Peyer's patch (tissue), 4 donors: ENCODE data around the gene ZIC4. TPM values are rescaled to one million over a fixed set of nuclear protein-coding genes. Genes with fewer than 3 reads are reported as not detected.

Experiments
- DNase-seq, 3 donors: peaks; one replicate each; pipeline ENCODE4 v3.0.0-alpha.2; 2017 to 2019
- H3K27ac ChIP-seq, 4 donors: fragments of 200-600 bp; sonication (generic); one replicate each; pipeline ENCODE4 v1.5.1; 2016 to 2019
- H3K27me3 ChIP-seq, 2 donors: fragments of 200-600 bp; sonication (generic); one replicate each; pipeline ENCODE4 v1.5.1; 2019
- H3K36me3 ChIP-seq, 3 donors: fragments of 200-600 bp; sonication (generic); one replicate each; pipeline ENCODE4 v1.5.1; 2016 to 2019
- H3K4me1 ChIP-seq, 4 donors: fragments of 200-600 bp; sonication (generic); one replicate each; pipeline ENCODE4 v1.5.1; 2016 to 2019
- H3K4me3 ChIP-seq, 4 donors: fragments of 200-600 bp; sonication (generic); 1 replicate in 3 of 4; 2 replicates in 1 of 4; pipeline ENCODE4 v1.5.1; 2016 to 2019; ENCODE audit warnings: mild to moderate bottlenecking in 1 of 4
- H3K9me3 ChIP-seq, 4 donors: fragments of 200-600 bp; sonication (generic); one replicate each; pipeline ENCODE4 v1.5.1; 2016 to 2019; ENCODE audit warnings: mild to moderate bottlenecking in 1 of 4
- POLR2A ChIP-seq, 2 donors: fragments of 450-650 bp; IDR thresholded peaks; one replicate each; pipeline ENCODE4 v1.5.1; 2017; ENCODE audit warnings: antibody characterized with exemption in 2 of 2, mild to moderate bottlenecking in 2 of 2, moderate library complexity in 2 of 2
- total RNA-seq, 4 donors: library from RNA; depleted of rRNA; stranded (reverse); fragments of >200 nt; gene quantifications; one replicate each; pipeline ENCODE4 v1.1.0, GENCODE V29; 2016
- TF ChIP-seq, protein P1 (sequence below), 6 experiments: fragments of 450-650 bp in 4 of 6; fragments of 200-600 bp in 2 of 6; sonication (generic) in 1 of 6; IDR thresholded peaks; one replicate each; pipeline ENCODE4 v1.5.1; 2017 to 2019; ENCODE audit warnings: antibody characterized with exemption in 6 of 6, mild to moderate bottlenecking in 3 of 6, moderate library complexity in 1 of 6

Gene ZIC4
- total RNA-seq, 4 donors from 2014 or later = not detected

DNA sequence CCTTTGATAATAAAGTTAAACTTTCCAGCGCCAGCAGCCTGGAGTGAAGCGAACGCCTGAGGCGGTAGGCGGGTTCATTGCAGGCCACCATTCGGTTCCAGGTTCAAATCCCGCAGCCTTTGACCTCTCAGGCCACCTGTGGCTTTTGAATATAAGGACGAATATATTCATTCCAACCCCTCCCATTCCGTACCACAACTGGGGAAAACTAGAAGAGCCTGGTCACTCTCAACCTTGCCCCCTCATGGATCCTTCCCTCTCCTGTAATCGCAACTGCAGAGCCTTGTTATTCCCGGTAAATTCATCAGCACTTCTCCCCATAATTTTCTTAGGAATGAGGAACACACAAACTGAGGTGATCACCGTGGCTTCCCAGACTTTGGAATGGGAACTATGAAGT is 35.2 kb downstream of the ZIC4 start:
- Histone ChIP-seq H3K9me3 (no peaks in the 10 kb centered on the region), H3K27me3 (peaks cover 0 to 37% of the 10 kb centered on the region in 2 donors), H3K4me1 (no peaks in the 10 kb centered on the region), H3K27ac (no peak overlapping the region), H3K4me3 (no peak overlapping the region), H3K36me3 (no peaks in the 10 kb centered on the region)
- DNase-seq = no peak
- TF ChIP-seq, protein P1, sequence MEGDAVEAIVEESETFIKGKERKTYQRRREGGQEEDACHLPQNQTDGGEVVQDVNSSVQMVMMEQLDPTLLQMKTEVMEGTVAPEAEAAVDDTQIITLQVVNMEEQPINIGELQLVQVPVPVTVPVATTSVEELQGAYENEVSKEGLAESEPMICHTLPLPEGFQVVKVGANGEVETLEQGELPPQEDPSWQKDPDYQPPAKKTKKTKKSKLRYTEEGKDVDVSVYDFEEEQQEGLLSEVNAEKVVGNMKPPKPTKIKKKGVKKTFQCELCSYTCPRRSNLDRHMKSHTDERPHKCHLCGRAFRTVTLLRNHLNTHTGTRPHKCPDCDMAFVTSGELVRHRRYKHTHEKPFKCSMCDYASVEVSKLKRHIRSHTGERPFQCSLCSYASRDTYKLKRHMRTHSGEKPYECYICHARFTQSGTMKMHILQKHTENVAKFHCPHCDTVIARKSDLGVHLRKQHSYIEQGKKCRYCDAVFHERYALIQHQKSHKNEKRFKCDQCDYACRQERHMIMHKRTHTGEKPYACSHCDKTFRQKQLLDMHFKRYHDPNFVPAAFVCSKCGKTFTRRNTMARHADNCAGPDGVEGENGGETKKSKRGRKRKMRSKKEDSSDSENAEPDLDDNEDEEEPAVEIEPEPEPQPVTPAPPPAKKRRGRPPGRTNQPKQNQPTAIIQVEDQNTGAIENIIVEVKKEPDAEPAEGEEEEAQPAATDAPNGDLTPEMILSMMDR (IDR thresholded peaks at IDR 0.05) = no peak
- no peak for TF ChIP-seq POLR2A (IDR thresholded peaks at IDR 0.05)

DNA sequence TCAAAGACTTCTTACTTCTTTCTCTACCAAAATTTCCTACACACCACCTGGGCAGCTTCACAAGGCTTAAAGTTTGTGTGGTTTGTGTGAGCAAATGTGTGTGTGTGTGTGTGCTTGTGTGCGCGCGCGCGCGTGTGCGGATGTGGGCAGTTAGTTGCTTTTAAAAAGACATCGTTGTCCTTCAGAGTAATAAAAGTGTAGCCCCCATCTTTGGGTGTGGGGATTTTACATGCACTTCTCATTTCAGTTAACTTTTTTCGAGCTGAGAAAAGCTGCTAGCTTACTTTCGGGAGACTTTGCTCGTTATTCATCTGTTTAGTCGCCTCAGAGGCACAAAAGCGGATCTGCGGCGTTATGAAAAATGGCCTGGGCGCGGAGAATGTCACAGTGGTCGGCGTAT is 36.0 kb downstream of the ZIC4 start:
- Histone ChIP-seq H3K4me1 (no peaks in the 10 kb centered on the region), H3K27ac (no peak overlapping the region), H3K27me3 (peaks cover 0 to 37% of the 10 kb centered on the region in 2 donors), H3K36me3 (no peaks in the 10 kb centered on the region), H3K9me3 (no peaks in the 10 kb centered on the region), H3K4me3 (no peak overlapping the region)
- TF ChIP-seq, protein P1 (IDR thresholded peaks at IDR 0.05) = no peak
- TF ChIP-seq POLR2A (IDR thresholded peaks at IDR 0.05) = no peak
- DNase-seq = no peak

DNA sequence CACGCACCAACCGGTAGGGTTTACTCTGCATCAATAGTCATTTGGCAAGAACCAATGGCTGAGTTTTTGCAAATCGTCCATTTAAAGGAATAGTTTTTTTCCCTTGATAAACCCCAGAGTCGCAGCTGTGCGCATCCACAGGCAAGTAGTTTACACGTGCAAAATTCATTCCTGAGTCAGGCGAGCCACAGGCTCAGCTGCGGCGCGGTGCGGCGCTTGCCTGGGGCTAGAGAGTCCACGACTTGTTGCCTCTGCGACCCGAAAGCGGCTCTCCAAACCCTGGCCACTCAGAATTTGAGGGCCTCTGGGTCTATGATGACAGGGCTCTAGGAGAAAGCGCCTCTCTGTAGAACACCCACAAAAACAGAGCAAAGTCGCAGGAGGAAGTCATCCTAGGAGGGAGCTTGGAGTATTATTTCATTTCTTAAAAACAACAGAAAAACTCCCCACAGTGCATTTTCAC is 36.7 kb downstream of the ZIC4 start:
- Histone ChIP-seq H3K4me1 (no peaks in the 10 kb centered on the region), H3K9me3 (no peaks in the 10 kb centered on the region), H3K27me3 (peaks cover 0 to 37% of the 10 kb centered on the region in 2 donors), H3K36me3 (no peaks in the 10 kb centered on the region), H3K4me3 (no peak overlapping the region), H3K27ac (no peak overlapping the region)
- TF ChIP-seq POLR2A (IDR thresholded peaks at IDR 0.05) = no peak
- TF ChIP-seq, protein P1 (IDR thresholded peaks at IDR 0.05) = no peak
- no peak for DNase-seq

DNA sequence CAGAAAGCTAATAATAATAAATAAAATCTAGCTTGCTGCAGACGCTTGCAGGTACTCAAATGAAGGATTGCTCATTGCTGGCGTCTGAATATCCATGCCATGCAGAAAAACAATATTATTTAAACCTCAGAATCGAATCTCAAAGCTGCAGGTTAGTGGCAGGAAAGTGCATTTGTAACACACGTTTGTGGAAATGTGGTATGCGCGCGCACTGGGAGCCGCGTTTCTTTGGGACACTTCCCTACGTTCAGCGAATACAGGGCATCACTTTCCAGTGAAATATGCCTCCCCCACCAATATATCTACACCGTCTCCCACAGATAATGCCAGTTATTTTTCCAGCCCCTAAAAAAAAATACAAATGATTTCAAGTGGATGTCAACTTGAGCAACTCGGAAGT is 37.1 kb downstream of the ZIC4 start:
- TF ChIP-seq, protein P1 (IDR thresholded peaks at IDR 0.05) = no peak
- no peak for TF ChIP-seq POLR2A (IDR thresholded peaks at IDR 0.05)
- Histone ChIP-seq H3K4me1 (no peaks in the 10 kb centered on the region), H3K4me3 (no peak overlapping the region), H3K36me3 (no peaks in the 10 kb centered on the region), H3K27me3 (peaks cover 0 to 37% of the 10 kb centered on the region in 2 donors), H3K9me3 (no peaks in the 10 kb centered on the region), H3K27ac (no peak overlapping the region)
- DNase-seq = no peak

DNA sequence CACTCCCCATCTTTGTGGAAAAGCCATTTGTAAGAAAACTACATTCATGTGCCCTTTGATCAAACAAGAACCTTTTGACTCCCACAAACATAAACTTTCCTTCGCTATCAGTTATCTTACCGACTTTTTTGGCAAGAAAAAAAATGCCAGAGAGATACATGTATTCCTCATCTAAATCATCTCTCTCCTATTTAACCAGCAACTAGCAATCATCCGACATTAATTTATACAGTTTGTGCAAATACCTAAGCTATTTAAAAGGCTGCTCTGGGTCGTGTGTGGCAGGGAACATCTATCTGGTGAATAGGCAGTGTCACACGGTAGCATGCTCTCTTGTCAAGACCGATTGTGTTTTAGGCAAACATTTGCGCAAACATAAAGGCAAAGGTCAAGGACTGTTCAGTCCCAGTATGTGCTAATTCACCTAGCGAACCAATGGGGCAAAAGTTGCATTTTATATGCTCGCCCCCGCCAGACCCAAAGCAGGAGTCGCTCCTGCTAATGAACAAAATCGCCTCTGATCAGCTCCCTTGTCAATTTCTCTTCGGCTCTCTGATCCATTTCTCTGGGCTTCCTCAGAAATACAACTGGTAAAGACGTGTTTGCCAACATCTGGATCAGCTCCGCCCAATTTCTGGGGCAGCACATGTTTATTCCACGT is 37.7 kb downstream of the ZIC4 start:
- H3K27ac ChIP-seq = no peak overlapping the region
- H3K4me3 ChIP-seq = no peak overlapping the region
- no peak for DNase-seq
- no peaks in the 10 kb centered on the region for H3K9me3 ChIP-seq
- no peaks in the 10 kb centered on the region for H3K36me3 ChIP-seq
- no peak for TF ChIP-seq POLR2A (IDR thresholded peaks at IDR 0.05)
- TF ChIP-seq, protein P1 (IDR thresholded peaks at IDR 0.05) = no peak
- H3K4me1 ChIP-seq = no peaks in the 10 kb centered on the region
- H3K27me3 ChIP-seq = peaks cover 0 to 37% of the 10 kb centered on the region in 2 donors
